Heart left ventricle (tissue), 16 donors: Measurements from ENCODE around the gene CFAP299. TPM values are rescaled to one million over a fixed set of nuclear protein-coding genes. Genes with fewer than 3 reads are reported as not detected.

ENCODE experiments used
- ATAC-seq, 4 donors: fragments of 200-7000 bp; cut with Tn5 transposase; one replicate each; pipeline ENCODE4 v1.9.1; 2020 to 2022; ENCODE audit warnings: moderate library complexity in 4 of 4, mild to moderate bottlenecking in 3 of 4, moderate number of reproducible peaks in 1 of 4
- DNase-seq, 5 donors: peaks; one replicate each; pipeline ENCODE4 v3.0.0-alpha.2; 2020
- H3K27ac ChIP-seq, 12 donors: fragments of 200-600 bp; sonication (generic) in 4 of 12; one replicate each; pipeline versions ENCODE4 v1.5.0 to v1.8.0; 2016 to 2022; ENCODE audit warnings: mild to moderate bottlenecking in 2 of 12
- H3K27me3 ChIP-seq, 9 donors: fragments of 200-600 bp; sonication (generic) in 2 of 9; one replicate each; pipeline versions ENCODE4 v1.5.1 to v1.8.0; 2016 to 2022; ENCODE audit warnings: mild to moderate bottlenecking in 3 of 9
- H3K36me3 ChIP-seq, 9 donors: fragments of 200-600 bp; sonication (generic) in 2 of 9; one replicate each; pipeline versions ENCODE4 v1.5.0 to v1.8.0; 2018 to 2022; ENCODE audit warnings: mild to moderate bottlenecking in 2 of 9
- H3K4me1 ChIP-seq, 12 donors: fragments of 200-600 bp; sonication (generic) in 4 of 12; one replicate each; pipeline versions ENCODE4 v1.5.0 to v1.8.0; 2016 to 2022; ENCODE audit warnings: mild to moderate bottlenecking in 3 of 12
- H3K4me3 ChIP-seq, 12 donors: fragments of 200-600 bp; sonication (generic) in 4 of 12; one replicate each; pipeline versions ENCODE4 v1.5.0 to v1.8.0; 2017 to 2022; ENCODE audit warnings: mild to moderate bottlenecking in 9 of 12, moderate library complexity in 4 of 12
- H3K9me3 ChIP-seq, 12 donors: fragments of 200-600 bp; sonication (generic) in 4 of 12; one replicate each; pipeline versions ENCODE4 v1.5.0 to v1.8.0; 2016 to 2022; ENCODE audit warnings: mild to moderate bottlenecking in 1 of 12
- CTCF ChIP-seq, 12 donors: fragments of 200-600 bp; sonication (generic) in 4 of 12; IDR thresholded peaks; one replicate each; pipeline versions ENCODE4 v1.5.0 to v1.8.0; 2018 to 2022; ENCODE audit warnings: antibody characterized with exemption in 12 of 12, mild to moderate bottlenecking in 5 of 12
- POLR2A ChIP-seq, 2 donors: fragments of 450-650 bp; IDR thresholded peaks; one replicate each; pipeline ENCODE4 v1.6.1; 2017; ENCODE audit warnings: antibody characterized with exemption in 2 of 2, mild to moderate bottlenecking in 2 of 2, moderate library complexity in 2 of 2
- WGBS, 4 donors: extraction: QIAGEN DNeasy Blood & Tissue Kit in 2 of 4; methylation state at CpG; one replicate each; pipeline versions ENCODE4 v1.1.5 to v1.1.7; 2013 to 2018; 5-methylcytosine and 5-hydroxymethylcytosine counted together
- intact Hi-C, 10 donors: fragments of 100-400 bp; cut with DNase I; formaldehyde crosslinking; loops; one replicate each; pipeline versions ENCODE4 v1.11.1 to v1.14.2; 2022
- polyA plus RNA-seq, 2 donors: library from polyadenylated mRNA; stranded (reverse); fragments of 200-250 nt; gene quantifications; one replicate each; pipeline ENCODE4 v1.2.3, GENCODE V29; 2013
- total RNA-seq, 9 donors: library from RNA; depleted of rRNA in 2 of 9; stranded (reverse); fragments of >200 nt in 2 of 9; fragmentation: NEBNext Ultra II Directional in 3 of 9; extraction: Animal tissue kit (Norgen Biotek cat#: 25700) in 3 of 9; gene quantifications; one replicate each; pipeline versions ENCODE4 v1.1.0 to v1.2.4, GENCODE V29; 2016 to 2023
- donor health status: ischemic (EF 13 %, LVEDD 7.1; RV severe dilation, severe dysfunction).
- donor health status: healthy with polysubstance abuse.
- donor health status: DM: no; HTN: yes; CAD: no.
- donor health status: DM: no; HTN: no; CAD: no.
- donor health status: ischemic (EF 25% LVEDD 6.9; RV normal size, moderate dysfunction).
- donor health status: ischemic (EF 25% LVEDD 5.7; RV mildly dilated, moderate dysfunction).
- donor health status: healthy.
- donor health status: DM: yes; HTN: yes; CAD: no.
- donor health status: ischemic (EF 35%, LVEDD 5.7; RV mildly dilated, moderate dysfunction).
- donor health status: nonischemic (EF 11% LVEDD 7.7; RV severe dilation, severe dysfunction).
- donor health status: DM: yes; HTN: yes; CAD: no.
- donor health status: PGD.
- donor health status: ischemic (EF 29% LVEDD 5.4; RV normal size, mild dysfunction).
- donor health status: nonischemic (EF 23%, LVEDD 6.1; RV moderate dilation, normal function).

Gene CFAP299
- total and polyA plus RNA-seq, 11 donors, result 0.25 TPM; not detected in 10

- DNase-seq (no peak), ATAC-seq (no peak)
- TF ChIP-seq POLR2A (IDR thresholded peaks at IDR 0.05) (no peak), CTCF (IDR thresholded peaks at IDR 0.05) (no peak)
- intact Hi-C loops, result no loop called here
- Histone ChIP-seq H3K27ac (no peak overlapping the region), H3K27me3 (no peaks in the 10 kb centered on the region), H3K4me3 (no peak overlapping the region), H3K4me1 (no peaks in the 10 kb centered on the region), H3K36me3 (no peaks in the 10 kb centered on the region), H3K9me3 (no peaks in the 10 kb centered on the region)
- 74 to 88% (median 79%) methylated on average over 3 of the region's 3 CpGs for WGBS, 4 donors
Measured at GRCh38 chr4:80956421-80956820, 620.9 kb downstream of the CFAP299 start.

- no peak overlapping the region for H3K27ac ChIP-seq
- H3K4me3 ChIP-seq, result no peak overlapping the region
- H3K27me3 ChIP-seq, result no peaks in the 10 kb centered on the region
- intact Hi-C loops, result no loop called here
- no peaks in the 10 kb centered on the region for H3K9me3 ChIP-seq
- ATAC-seq (no peak), DNase-seq (no peak)
- no peaks in the 10 kb centered on the region for H3K36me3 ChIP-seq
- TF ChIP-seq POLR2A (IDR thresholded peaks at IDR 0.05) (no peak), CTCF (IDR thresholded peaks at IDR 0.05) (no peak)
- WGBS, 4 donors, result 48 to 59% (median 51%) methylated on average over 2 of the region's 2 CpGs
- no peaks in the 10 kb centered on the region for H3K4me1 ChIP-seq
Measured at GRCh38 chr4:80963051-80963450, 627.5 kb downstream of the CFAP299 start.

- TF ChIP-seq CTCF (IDR thresholded peaks at IDR 0.05) (no peak), POLR2A (IDR thresholded peaks at IDR 0.05) (no peak)
- no peak for ATAC-seq
- Histone ChIP-seq H3K36me3 (no peaks in the 10 kb centered on the region), H3K27ac (no peak overlapping the region), H3K4me1 (no peaks in the 10 kb centered on the region), H3K9me3 (no peaks in the 10 kb centered on the region), H3K27me3 (no peaks in the 10 kb centered on the region), H3K4me3 (no peak overlapping the region)
- intact Hi-C loops, result no loop called here
- 79 to 86% (median 82%) methylated on average over 4 of the region's 4 CpGs for WGBS, 4 donors
- no peak for DNase-seq
Measured at GRCh38 chr4:80967346-80967745, 631.8 kb downstream of the CFAP299 start.

GRCh38 chr4:80980239-80980638 lies 644.7 kb downstream of the CFAP299 start:
- H3K27ac ChIP-seq, result no peak overlapping the region
- ATAC-seq, result no peak
- WGBS, 4 donors, result 60 to 78% (median 66%) methylated on average over 3 of the region's 3 CpGs
- no peaks in the 10 kb centered on the region for H3K36me3 ChIP-seq
- H3K4me1 ChIP-seq, result no peaks in the 10 kb centered on the region
- no peaks in the 10 kb centered on the region for H3K9me3 ChIP-seq
- H3K27me3 ChIP-seq, result peaks cover 0 to 20% (median 0%) of the 10 kb centered on the region in 9 donors
- TF ChIP-seq POLR2A (IDR thresholded peaks at IDR 0.05) (no peak), CTCF (IDR thresholded peaks at IDR 0.05) (no peak)
- intact Hi-C loops, result loop anchor here in 1 of 10 donors (10.0 kb wide), 1 partner anchor 615 kb away; no protein-coding TSS in a partner anchor
- no peak for DNase-seq
- H3K4me3 ChIP-seq, result no peak overlapping the region
